K562 (cell line): ENCODE results near the gene CCDC136. TPM values are rescaled to one million over a fixed set of nuclear protein-coding genes. Genes with fewer than 3 reads are reported as not detected.

Experiments used
- ARHGAP35 ChIP-seq: fragments of 450-650 bp; IDR thresholded peaks from 2 replicates; pipeline ENCODE4 v1.6.1; 2018; ENCODE audit not compliant: partially characterized antibody
- ESRRA ChIP-seq: fragments of 450-650 bp; IDR thresholded peaks from 2 replicates; pipeline ENCODE4 v1.6.1; 2014; ENCODE audit warnings: low read depth, mild to moderate bottlenecking, moderate library complexity, borderline replicate concordance
- LCOR ChIP-seq: sonication (generic); formaldehyde crosslinking; IDR thresholded peaks from 2 replicates; pipeline ENCODE4 v1.8.0; 2022; ENCODE audit warnings: mild to moderate bottlenecking, missing genetic modification reagents
- MEF2A ChIP-seq: IDR thresholded peaks from 2 replicates; pipeline ENCODE4 v1.6.1; 2011; ENCODE audit warnings: low read depth, mild to moderate bottlenecking, low read length, moderate library complexity; ENCODE audit not compliant: control insufficient read depth
- MGA ChIP-seq: fragments of 450-650 bp; IDR thresholded peaks from 2 replicates; pipeline ENCODE4 v1.6.1; 2016; ENCODE audit warnings: mild to moderate bottlenecking, moderate library complexity
- MTA2 ChIP-seq: fragments of 450-650 bp; IDR thresholded peaks from 2 replicates; pipeline ENCODE4 v1.6.1; 2016; ENCODE audit warnings: low read depth
- NR2C2 ChIP-seq, 2 experiments: fragments of 200-800 bp in 1 of 2; sonication (Bioruptor generic) in 1 of 2; sonication (generic) in 1 of 2; formaldehyde crosslinking in 1 of 2; IDR thresholded peaks; 2 replicates each; pipeline versions ENCODE4 v1.6.1 to v1.8.0; 2016 to 2022; ENCODE audit warnings: mild to moderate bottlenecking in 1 of 2, missing compliant biosample characterization in 1 of 2, missing genetic modification characterization in 1 of 2, missing genetic modification reagents in 1 of 2
- POU5F1 ChIP-seq: fragments of 150-350 bp; IDR thresholded peaks from 2 replicates; pipeline ENCODE4 v1.6.1; 2014; ENCODE audit warnings: borderline replicate concordance, low read length, low read depth, mild to moderate bottlenecking; ENCODE audit not compliant: partially characterized antibody
- PREB ChIP-seq: sonication (generic); formaldehyde crosslinking; IDR thresholded peaks from 2 replicates; pipeline ENCODE4 v1.8.1; 2023; ENCODE audit warnings: mild to moderate bottlenecking, missing genetic modification reagents
- ZNF197 ChIP-seq: fragments of 200-800 bp; sonication (Bioruptor generic); IDR thresholded peaks from 2 replicates; pipeline ENCODE4 v1.6.1; 2016; ENCODE audit warnings: low read depth, missing genetic modification characterization, missing compliant biosample characterization
- ZNF280B ChIP-seq: fragments of 250-450 bp; sonication (Bioruptor Pico); IDR thresholded peaks from 2 replicates; pipeline ENCODE4 v1.5.1; 2021; ENCODE audit warnings: mild to moderate bottlenecking
- ZNF584 ChIP-seq: fragments of 200-800 bp; sonication (Bioruptor generic); IDR thresholded peaks from 2 replicates; pipeline ENCODE4 v1.6.1; 2016; ENCODE audit warnings: low read depth, mild to moderate bottlenecking, missing genetic modification characterization, missing compliant biosample characterization
- polyA plus RNA-seq, 8 experiments: library from polyadenylated mRNA; depleted of rRNA in 4 of 8; stranded (reverse) in 5 of 8; unstranded in 3 of 8; fragments of >200 nt; fragmentation: Nextera tagmentation in 2 of 8; fragmentation: Illumina TruSeq in 1 of 8; extraction: Ambion mirVana in 2 of 8; extraction: Trizol in 1 of 8; gene quantifications; 2 replicates each; pipeline versions ENCODE4 v1.2.1 to v1.2.3, GENCODE V29; 2011 to 2014; ENCODE audit warnings: inconsistent platforms in 1 of 8, missing spikeins in 1 of 8
- total RNA-seq, 7 experiments: library from RNA; depleted of rRNA in 6 of 7; stranded (reverse); fragments of >200 nt in 6 of 7; fragmentation: Illumina TruSeq in 2 of 7; extraction: Trizol in 2 of 7; gene quantifications; 2 replicates each; pipeline versions ENCODE4 v1.2.1 to v1.2.3, GENCODE V29; 2011 to 2021; ENCODE audit warnings: low replicate concordance in 1 of 7

CCDC136 gene
- total and polyA plus RNA-seq, 9 of the 15 experiments (the other 6 are each of a cell fraction or from before 2014, with no cell fraction given) = 2.4 to 40.8 (median 26.5) TPM

- TF ChIP-seq NR2C2 (CRISPR knock-in tag; IDR thresholded peaks at IDR 0.05) = no peak
- peak; percentile 81 for TF ChIP-seq NR2C2 (tag; IDR thresholded peaks at IDR 0.05)
- peak; percentile 95; the same call in 1 of the 2 replicates for TF ChIP-seq ZNF584 (CRISPR knock-in tag)
- TF ChIP-seq PREB (CRISPR knock-in tag) = 0 out of 2 replicates have a peak, but pooled peaks have one; percentile 60
- peak; percentile 81 for TF ChIP-seq MEF2A
- TF ChIP-seq MTA2 = no peak; the same call in 1 of the 2 replicates
- TF ChIP-seq ESRRA = peak; percentile 15; the same call in 1 of the 2 replicates
- TF ChIP-seq POU5F1 = no peak
- no peak for TF ChIP-seq ZNF280B (CRISPR knock-in tag)
- 0 out of 2 replicates have a peak, but pooled peaks have one; percentile 35 for TF ChIP-seq ZNF197 (CRISPR knock-in tag)
- TF ChIP-seq ARHGAP35 = no peak
- 0 out of 2 replicates have a peak, but pooled peaks have one; percentile 48 for TF ChIP-seq LCOR (CRISPR knock-in tag)
- TF ChIP-seq MGA = peak; percentile 41; the same call in 1 of the 2 replicates
Measured at GRCh38 chr7:128827248-128827958, 35.6 kb downstream of the CCDC136 start (continued).
